Measurements from ENCODE around the gene TANGO2. TPM values are rescaled to one million over a fixed set of nuclear protein-coding genes. Genes with fewer than 3 reads are reported as not detected.

The TANGO2 gene
- total RNA-seq, 1 donor from 2014 or later = 19.9 TPM

DNA sequence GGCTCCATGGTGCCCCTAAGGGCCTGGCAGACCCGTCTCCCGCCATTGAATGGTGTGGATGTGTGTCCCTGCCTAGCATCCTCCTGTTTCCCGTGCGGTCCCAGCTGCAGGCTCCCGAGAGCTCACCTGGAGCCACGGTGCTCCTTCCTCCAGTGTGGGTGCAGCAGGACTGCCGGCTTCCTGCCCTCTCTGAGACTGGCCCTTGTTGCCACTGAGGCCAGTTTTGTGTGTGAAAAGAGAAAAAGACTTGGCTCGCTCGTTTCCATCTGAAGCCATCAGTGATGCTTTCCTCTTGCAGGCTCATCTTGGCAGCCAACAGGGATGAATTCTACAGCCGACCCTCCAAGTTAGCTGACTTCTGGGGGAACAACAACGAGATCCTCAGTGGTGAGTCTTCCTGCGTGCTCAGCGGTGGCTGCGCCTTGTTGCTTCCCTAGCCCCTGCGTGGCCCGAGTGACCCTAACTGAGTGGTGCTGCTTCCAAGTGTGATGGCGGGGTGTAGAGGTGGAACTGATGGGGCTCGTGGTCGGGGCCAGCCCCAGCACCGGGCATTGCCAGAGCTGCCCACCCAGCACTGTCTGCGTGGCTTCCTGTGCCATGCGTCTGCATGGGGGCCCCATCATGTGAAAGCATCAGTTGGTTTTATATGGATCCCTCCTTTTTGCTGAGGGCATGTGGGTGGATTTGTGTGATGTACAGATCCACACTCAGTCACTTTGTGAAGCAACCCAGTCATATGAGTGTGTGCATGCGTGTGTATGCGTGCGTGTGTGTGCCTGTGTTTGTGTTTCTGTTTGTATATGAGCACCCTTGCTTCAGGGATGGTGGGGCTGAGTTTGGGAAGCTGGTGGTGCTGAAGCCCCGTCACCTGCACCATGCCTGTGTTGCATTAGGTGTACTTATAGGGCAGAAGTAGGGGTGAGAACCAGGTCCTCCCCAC is 22.4 kb downstream of the TANGO2 start:
- Mint-ChIP-seq H3K9me3 (ENCODE audit: low read depth) (no peaks in the 10 kb centered on the region), H3K4me1 (ENCODE audit: low read depth) (no peaks in the 10 kb centered on the region), H3K36me3 (ENCODE audit: insufficient read depth) (peaks cover 9% of the 10 kb centered on the region), H3K27me3 (no peaks in the 10 kb centered on the region), H3K27ac (no peak overlapping the region), H3K4me3 (ENCODE audit: low read depth) (no peak overlapping the region)
- TF ChIP-seq CTCF (IDR thresholded peaks at IDR 0.05; ENCODE audit: unreplicated experiment) = no peak
- no peak for DNase-seq (ENCODE audit: low spot score, unreplicated experiment)

DNA sequence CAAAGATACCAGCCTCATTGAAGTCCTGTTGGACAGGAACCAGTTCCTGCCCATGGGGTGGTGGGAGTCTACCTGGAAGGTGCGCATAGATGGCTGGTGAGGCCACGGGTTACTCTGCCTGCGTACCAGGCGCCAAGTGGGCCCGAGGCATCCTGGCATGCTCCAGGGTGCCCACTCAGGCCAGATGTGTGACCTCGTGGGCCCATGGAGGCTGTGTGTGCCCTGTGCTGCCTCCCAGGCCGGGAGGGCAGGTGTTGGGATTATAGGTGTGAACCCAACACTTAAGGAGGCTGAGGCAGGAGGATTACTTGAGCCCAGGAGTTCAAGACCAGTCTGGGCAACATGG is 23.1 kb downstream of the TANGO2 start:
- Mint-ChIP-seq H3K36me3 (ENCODE audit: insufficient read depth) (peaks cover 14% of the 10 kb centered on the region), H3K4me1 (ENCODE audit: low read depth) (no peaks in the 10 kb centered on the region), H3K9me3 (ENCODE audit: low read depth) (no peaks in the 10 kb centered on the region), H3K27ac (no peak overlapping the region), H3K27me3 (no peaks in the 10 kb centered on the region), H3K4me3 (ENCODE audit: low read depth) (no peak overlapping the region)
- no peak for TF ChIP-seq CTCF (IDR thresholded peaks at IDR 0.05; ENCODE audit: unreplicated experiment)
- DNase-seq (ENCODE audit: low spot score, unreplicated experiment) = no peak

DNA sequence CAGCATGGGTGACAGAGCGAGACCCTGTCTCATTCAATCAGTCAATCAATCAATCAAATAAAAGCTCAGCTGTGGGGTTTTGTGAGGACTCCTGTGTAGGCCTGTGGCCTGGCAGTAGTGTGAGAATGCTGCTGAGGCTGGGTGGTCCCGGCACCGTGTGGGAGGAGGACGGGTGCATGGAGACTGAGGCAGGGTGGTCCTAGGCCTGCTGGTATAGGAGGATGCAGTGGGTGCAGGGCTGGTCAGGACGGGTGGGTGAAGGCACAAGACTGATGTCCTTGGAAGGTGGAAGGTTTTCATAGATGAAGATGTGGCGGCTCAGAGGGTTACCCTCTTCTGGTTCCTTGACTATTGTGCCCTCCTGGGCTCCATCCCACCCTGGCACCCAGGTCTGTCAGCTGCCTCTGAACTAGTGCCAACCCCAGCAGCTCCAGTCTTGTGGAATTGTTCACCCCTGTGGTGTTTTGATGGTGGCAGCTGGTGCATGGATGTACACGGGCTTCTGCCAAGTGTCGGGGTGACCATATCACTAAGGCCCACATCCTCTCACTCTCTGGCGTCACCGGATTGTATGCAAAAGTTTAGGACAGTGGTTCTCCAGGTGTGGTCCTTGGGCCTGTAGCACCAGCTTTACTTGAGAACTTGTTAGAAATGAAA is 23.7 kb downstream of the TANGO2 start:
- H3K36me3 Mint-ChIP-seq (ENCODE audit: insufficient read depth) = peaks cover 17% of the 10 kb centered on the region
- H3K27me3 Mint-ChIP-seq = no peaks in the 10 kb centered on the region
- TF ChIP-seq CTCF (IDR thresholded peaks at IDR 0.05; ENCODE audit: unreplicated experiment) = no peak
- no peaks in the 10 kb centered on the region for H3K4me1 Mint-ChIP-seq (ENCODE audit: low read depth)
- no peak overlapping the region for H3K27ac Mint-ChIP-seq
- no peak overlapping the region for H3K4me3 Mint-ChIP-seq (ENCODE audit: low read depth)
- no peaks in the 10 kb centered on the region for H3K9me3 Mint-ChIP-seq (ENCODE audit: low read depth)
- no peak for DNase-seq (ENCODE audit: low spot score, unreplicated experiment)

DNA sequence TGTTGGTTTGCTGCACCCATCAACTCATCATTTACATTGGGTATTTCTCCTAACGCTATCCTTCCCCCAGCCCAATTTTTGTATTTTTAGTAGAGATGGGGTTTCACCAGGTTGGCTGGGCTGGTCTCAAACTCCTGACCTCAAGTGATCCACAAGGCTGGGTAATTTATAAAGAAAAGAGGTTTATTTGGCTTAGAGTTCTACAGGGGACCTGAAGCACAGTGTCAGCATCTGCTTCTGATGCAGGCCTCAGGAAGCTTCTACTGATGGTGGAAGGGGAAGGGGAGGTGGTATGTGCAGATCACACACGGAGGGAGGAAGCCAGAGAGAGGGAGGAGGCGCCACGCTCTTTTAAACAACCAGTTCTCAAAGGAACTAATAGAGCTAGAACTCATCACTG is 25.8 kb downstream of the TANGO2 start:
- H3K4me1 Mint-ChIP-seq (ENCODE audit: low read depth) = no peaks in the 10 kb centered on the region
- H3K4me3 Mint-ChIP-seq (ENCODE audit: low read depth) = no peak overlapping the region
- H3K9me3 Mint-ChIP-seq (ENCODE audit: low read depth) = no peaks in the 10 kb centered on the region
- TF ChIP-seq CTCF (IDR thresholded peaks at IDR 0.05; ENCODE audit: unreplicated experiment) = no peak
- DNase-seq (ENCODE audit: low spot score, unreplicated experiment) = no peak
- H3K36me3 Mint-ChIP-seq (ENCODE audit: insufficient read depth) = peaks cover 18% of the 10 kb centered on the region
- no peaks in the 10 kb centered on the region for H3K27me3 Mint-ChIP-seq
- no peak overlapping the region for H3K27ac Mint-ChIP-seq

DNA sequence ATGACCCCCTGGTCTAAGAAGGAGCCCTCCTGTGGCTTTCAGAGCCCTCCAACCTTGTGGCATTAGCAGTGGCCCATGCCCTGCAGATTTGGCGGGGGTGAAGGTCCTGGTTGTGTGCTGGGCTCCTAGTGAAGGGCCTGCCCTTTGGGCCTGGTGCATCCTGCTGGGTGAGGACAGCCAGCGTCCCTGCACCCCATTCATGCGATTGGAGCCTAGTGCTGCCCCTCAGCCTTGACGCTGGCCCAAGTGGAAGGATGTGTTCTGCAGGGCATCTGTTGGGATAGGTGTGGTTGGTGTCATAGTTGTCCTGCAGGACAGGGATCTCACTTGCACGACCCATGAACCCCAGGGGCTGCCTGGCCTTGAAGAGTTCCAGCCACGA is 31.0 kb downstream of the TANGO2 start:
- no peaks in the 10 kb centered on the region for H3K9me3 Mint-ChIP-seq (ENCODE audit: low read depth)
- peaks cover 15% of the 10 kb centered on the region for H3K36me3 Mint-ChIP-seq (ENCODE audit: insufficient read depth)
- DNase-seq (ENCODE audit: low spot score, unreplicated experiment) = no peak
- H3K27me3 Mint-ChIP-seq = no peaks in the 10 kb centered on the region
- no peak overlapping the region for H3K27ac Mint-ChIP-seq
- TF ChIP-seq CTCF (IDR thresholded peaks at IDR 0.05; ENCODE audit: unreplicated experiment) = no peak
- H3K4me3 Mint-ChIP-seq (ENCODE audit: low read depth) = no peak overlapping the region
- H3K4me1 Mint-ChIP-seq (ENCODE audit: low read depth) = no peaks in the 10 kb centered on the region
